Loucy (cell line): ENCODE data around the gene EMX2.

ENCODE experiments used
- H2AFZ ChIP-seq: fragments of 200-600 bp; sonication (generic); 2 replicates; pipeline ENCODE4 v1.6.0; 2016; ENCODE audit warnings: antibody characterized with exemption, mild to moderate bottlenecking, low read length, moderate library complexity
- H3F3A ChIP-seq: fragments of 200-600 bp; 2 replicates; pipeline ENCODE4 v1.6.0; 2016; ENCODE audit warnings: antibody characterized with exemption, low read depth, mild to moderate bottlenecking
- H3K27me3 ChIP-seq: fragments of 200-600 bp; sonication (generic); 2 replicates; pipeline ENCODE4 v1.6.1; 2014; ENCODE audit warnings: low read length, mild to moderate bottlenecking; ENCODE audit not compliant: insufficient read depth, poor library complexity, severe bottlenecking
- H3K36me3 ChIP-seq: fragments of 200-600 bp; sonication (generic); 2 replicates; pipeline ENCODE4 v1.6.1; 2016; ENCODE audit warnings: low read length; ENCODE audit not compliant: insufficient read depth
- H3K4me1 ChIP-seq: fragments of 200-600 bp; sonication (generic); 2 replicates; pipeline ENCODE4 v1.5.1; 2014; ENCODE audit warnings: low read length, mild to moderate bottlenecking; ENCODE audit not compliant: insufficient read depth, poor library complexity, severe bottlenecking
- H3K4me2 ChIP-seq: fragments of 200-600 bp; sonication (generic); 2 replicates; pipeline ENCODE4 v1.6.0; 2014; ENCODE audit warnings: antibody characterized with exemption, low read length, low read depth, mild to moderate bottlenecking; ENCODE audit not compliant: poor library complexity, severe bottlenecking
- H3K4me3 ChIP-seq: fragments of 200-600 bp; sonication (generic); 2 replicates; pipeline ENCODE4 v1.5.1; 2014; ENCODE audit warnings: low read length, mild to moderate bottlenecking, mixed read lengths; ENCODE audit not compliant: poor library complexity, severe bottlenecking
- H3K79me2 ChIP-seq: fragments of 200-600 bp; sonication (generic); 2 replicates; pipeline ENCODE4 v1.6.1; 2014; ENCODE audit warnings: low read length; ENCODE audit not compliant: insufficient read depth
- H3K9ac ChIP-seq: fragments of 200-600 bp; sonication (generic); 2 replicates; pipeline ENCODE4 v1.6.0; 2014; ENCODE audit warnings: mild to moderate bottlenecking, low read depth, low read length, moderate library complexity; ENCODE audit not compliant: poor library complexity, severe bottlenecking
- H3K9me2 ChIP-seq: fragments of 200-600 bp; sonication (generic); replicated peaks from 2 replicates; pipeline ENCODE4 v1.6.1; 2016; ENCODE audit warnings: low read depth, low read length, mixed read lengths
- H3K9me3 ChIP-seq: fragments of 200-600 bp; sonication (generic); 2 replicates; pipeline ENCODE4 v1.6.1; 2014; ENCODE audit warnings: mild to moderate bottlenecking, antibody characterized with exemption, low read length, low read depth; ENCODE audit not compliant: insufficient read depth
- H4K20me1 ChIP-seq: fragments of 200-600 bp; sonication (generic); 2 replicates; pipeline ENCODE4 v1.6.0; 2014; ENCODE audit warnings: antibody characterized with exemption, low read length, mild to moderate bottlenecking; ENCODE audit not compliant: insufficient read depth, poor library complexity, severe bottlenecking
- EZH2phosphoT487 ChIP-seq: fragments of 200-600 bp; IDR thresholded peaks from 2 replicates; pipeline ENCODE4 v1.6.1; 2018; ENCODE audit warnings: antibody characterized with exemption, mild to moderate bottlenecking, moderate library complexity, borderline replicate concordance
- TF ChIP-seq, protein P1 (sequence below): fragments of 200-600 bp; sonication (generic); conservative IDR thresholded peaks from 2 replicates; pipeline ENCODE4 v1.5.1; 2014; ENCODE audit warnings: mild to moderate bottlenecking, antibody characterized with exemption, low read length

Gene EMX2

DNA sequence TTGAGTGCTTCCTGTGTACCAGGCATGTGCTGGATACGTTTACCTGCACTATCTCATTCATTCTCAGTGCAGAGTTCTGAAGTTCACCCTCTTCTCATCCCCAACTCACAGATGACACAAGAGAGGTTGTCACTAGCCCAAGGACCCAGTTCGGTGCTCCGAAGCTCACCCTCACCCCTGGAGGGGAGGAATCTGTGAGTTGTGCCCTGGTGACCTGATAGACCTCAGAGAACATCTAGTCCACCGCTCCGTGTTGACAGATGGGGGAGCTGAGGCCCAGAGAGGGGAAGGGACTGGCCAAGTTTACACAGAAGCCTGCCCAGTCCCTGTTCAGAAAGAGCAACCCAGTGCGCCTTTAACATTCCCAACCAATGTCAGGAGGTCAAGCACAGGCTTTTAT lies 44.8 kb upstream of the EMX2 start:
- no peak overlapping the region for H3K4me3 ChIP-seq
- no peak overlapping the region for H3K4me2 ChIP-seq
- H3K36me3 ChIP-seq = no peaks in the 10 kb centered on the region
- TF ChIP-seq, protein P1, sequence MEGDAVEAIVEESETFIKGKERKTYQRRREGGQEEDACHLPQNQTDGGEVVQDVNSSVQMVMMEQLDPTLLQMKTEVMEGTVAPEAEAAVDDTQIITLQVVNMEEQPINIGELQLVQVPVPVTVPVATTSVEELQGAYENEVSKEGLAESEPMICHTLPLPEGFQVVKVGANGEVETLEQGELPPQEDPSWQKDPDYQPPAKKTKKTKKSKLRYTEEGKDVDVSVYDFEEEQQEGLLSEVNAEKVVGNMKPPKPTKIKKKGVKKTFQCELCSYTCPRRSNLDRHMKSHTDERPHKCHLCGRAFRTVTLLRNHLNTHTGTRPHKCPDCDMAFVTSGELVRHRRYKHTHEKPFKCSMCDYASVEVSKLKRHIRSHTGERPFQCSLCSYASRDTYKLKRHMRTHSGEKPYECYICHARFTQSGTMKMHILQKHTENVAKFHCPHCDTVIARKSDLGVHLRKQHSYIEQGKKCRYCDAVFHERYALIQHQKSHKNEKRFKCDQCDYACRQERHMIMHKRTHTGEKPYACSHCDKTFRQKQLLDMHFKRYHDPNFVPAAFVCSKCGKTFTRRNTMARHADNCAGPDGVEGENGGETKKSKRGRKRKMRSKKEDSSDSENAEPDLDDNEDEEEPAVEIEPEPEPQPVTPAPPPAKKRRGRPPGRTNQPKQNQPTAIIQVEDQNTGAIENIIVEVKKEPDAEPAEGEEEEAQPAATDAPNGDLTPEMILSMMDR = no peak
- no peak for TF ChIP-seq EZH2phosphoT487
- no peak overlapping the region for H3K9ac ChIP-seq
- H3K9me2 ChIP-seq = no peaks in the 10 kb centered on the region
- no peaks in the 10 kb centered on the region for H3K79me2 ChIP-seq
- H3K27me3 ChIP-seq = no peaks in the 10 kb centered on the region
- H3K9me3 ChIP-seq = no peaks in the 10 kb centered on the region
- no peaks in the 10 kb centered on the region for H3F3A ChIP-seq
- no peaks in the 10 kb centered on the region for H4K20me1 ChIP-seq
- no peaks in the 10 kb centered on the region for H3K4me1 ChIP-seq
- no peak overlapping the region for H2AFZ ChIP-seq

DNA sequence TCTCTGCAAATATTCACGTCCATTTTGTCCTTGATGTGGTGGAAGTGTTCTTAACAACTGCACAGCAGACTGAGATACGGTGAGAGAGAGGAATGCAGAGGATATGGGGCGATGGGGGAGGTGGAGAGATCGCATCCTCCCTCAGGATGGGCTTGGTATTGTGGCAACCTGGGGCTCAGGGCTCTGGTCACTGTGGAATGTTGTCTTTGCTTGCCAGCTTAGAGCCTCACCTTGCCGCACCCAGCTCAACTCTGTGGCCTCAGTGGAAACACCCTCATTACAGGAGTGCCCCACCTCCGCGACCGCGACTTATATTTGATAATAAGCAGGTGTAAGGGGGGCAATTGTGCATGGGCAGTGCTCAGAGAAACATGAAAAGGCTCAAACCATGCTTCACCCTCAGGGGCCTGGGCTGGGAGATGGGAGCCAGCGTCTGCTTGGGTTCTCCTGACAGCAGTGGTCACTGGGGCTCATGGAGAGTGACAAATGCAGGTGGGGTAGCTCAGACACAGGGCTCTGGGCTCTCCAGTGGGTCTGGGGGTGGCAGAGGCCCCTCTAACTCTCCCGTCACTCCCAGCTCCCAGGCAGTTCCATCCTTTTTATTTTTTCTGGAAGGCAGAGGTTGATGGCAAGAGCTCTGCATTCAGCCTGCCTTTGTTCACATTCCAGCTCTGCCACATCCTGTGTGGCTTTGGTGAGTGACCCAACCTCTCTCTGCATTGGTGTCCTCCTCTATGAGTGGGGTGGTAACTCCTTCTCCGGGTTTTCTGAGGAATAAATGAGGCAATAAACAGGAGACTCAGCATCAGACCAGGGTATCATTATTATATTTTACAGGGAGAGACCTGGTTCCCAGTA lies 43.1 kb upstream of the EMX2 start:
- Histone ChIP-seq H3K79me2 (no peaks in the 10 kb centered on the region), H3K4me1 (no peaks in the 10 kb centered on the region), H3K9ac (no peak overlapping the region), H3K9me3 (no peaks in the 10 kb centered on the region), H3K27me3 (no peaks in the 10 kb centered on the region), H2AFZ (no peak overlapping the region), H3K36me3 (no peaks in the 10 kb centered on the region), H3K9me2 (no peaks in the 10 kb centered on the region), H4K20me1 (no peaks in the 10 kb centered on the region), H3K4me3 (no peak overlapping the region), H3K4me2 (no peak overlapping the region), H3F3A (no peaks in the 10 kb centered on the region)
- no peak for TF ChIP-seq EZH2phosphoT487
- TF ChIP-seq, protein P1 = no peak

DNA sequence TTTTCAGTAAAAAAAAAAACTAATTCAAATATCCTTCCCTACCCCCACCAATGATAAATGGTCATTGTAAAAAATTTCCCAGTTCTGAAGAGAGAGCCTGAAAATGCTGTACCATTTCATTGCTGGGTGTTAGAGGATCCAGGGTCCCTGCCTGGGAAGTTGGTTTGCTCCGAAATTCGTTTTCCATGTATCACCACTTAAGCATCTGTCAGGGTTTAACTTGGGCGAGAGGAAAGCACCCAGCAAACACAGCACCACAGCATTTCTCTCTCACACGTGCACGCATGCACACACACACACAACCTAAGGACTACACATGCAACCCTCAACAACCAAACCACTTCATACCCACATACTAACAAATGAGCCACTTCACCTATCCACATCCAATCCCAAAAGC lies 42.1 kb upstream of the EMX2 start:
- H3K79me2 ChIP-seq = no peaks in the 10 kb centered on the region
- H3K4me2 ChIP-seq = no peak overlapping the region
- H3K9ac ChIP-seq = no peak overlapping the region
- no peaks in the 10 kb centered on the region for H3K9me3 ChIP-seq
- no peaks in the 10 kb centered on the region for H4K20me1 ChIP-seq
- H3K4me3 ChIP-seq = no peak overlapping the region
- H3K4me1 ChIP-seq = no peaks in the 10 kb centered on the region
- no peaks in the 10 kb centered on the region for H3K27me3 ChIP-seq
- H3F3A ChIP-seq = no peaks in the 10 kb centered on the region
- no peak overlapping the region for H2AFZ ChIP-seq
- no peaks in the 10 kb centered on the region for H3K36me3 ChIP-seq
- TF ChIP-seq, protein P1 = no peak
- no peak for TF ChIP-seq EZH2phosphoT487
- H3K9me2 ChIP-seq = no peaks in the 10 kb centered on the region
